Measurements from ENCODE around the gene SLC2A6.

SLC2A6 gene

DNA sequence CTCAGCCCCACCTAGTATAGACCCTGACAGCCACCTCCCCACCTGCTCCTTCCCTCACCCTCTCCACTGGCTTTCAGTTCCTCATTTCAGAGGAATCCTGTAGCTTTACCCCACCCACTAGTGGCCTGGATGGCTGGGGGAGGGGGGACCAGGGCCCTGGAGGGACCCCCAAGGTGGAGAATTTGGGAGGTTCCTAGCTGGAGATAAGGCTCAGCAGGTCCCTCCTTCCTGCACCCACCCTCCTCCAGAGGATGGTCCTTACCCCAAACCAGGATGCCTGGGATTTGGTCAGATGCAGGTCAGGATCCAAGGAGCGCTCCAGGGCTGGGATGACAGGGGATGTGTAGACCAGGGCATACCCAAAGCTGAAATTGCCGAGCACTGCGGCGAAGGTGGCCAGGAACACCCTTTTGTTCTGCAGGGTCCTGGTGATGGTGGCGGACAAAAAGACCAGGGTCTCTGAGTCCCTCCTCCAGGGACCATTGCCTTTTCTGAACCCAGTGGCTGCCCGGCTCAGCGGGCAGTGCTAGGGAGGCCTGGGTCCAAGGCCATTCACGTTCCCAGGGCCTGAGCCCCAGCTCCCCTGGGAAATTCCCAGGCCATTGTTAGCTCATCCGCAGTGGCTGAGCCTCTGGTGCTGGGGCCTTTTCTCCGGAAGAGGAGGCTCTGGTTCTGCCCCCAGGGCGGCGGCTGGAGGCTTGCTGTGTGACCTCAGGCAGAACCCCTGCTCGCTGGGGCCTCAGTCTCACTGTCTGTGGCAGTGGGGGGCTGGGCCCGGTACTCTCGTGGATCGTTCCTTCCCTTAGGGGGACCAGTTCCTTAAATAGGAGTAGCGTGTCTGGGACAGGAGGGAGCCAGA is 678 bp downstream of the SLC2A6 start:
- no peak for DNase-seq (ENCODE audit: low read depth in 3 of 3)

GRCh38 chr9:133477461-133477860 is 1.4 kb downstream of the SLC2A6 start:
- no peak for DNase-seq (ENCODE audit: low read depth in 3 of 3)

- DNase-seq (ENCODE audit: low read depth in 3 of 3): no peak
Measured at GRCh38 chr9:133476941-133477340, 2.0 kb downstream of the SLC2A6 start.

GRCh38 chr9:133476036-133476931 is 2.6 kb downstream of the SLC2A6 start:
- no peak for DNase-seq (ENCODE audit: low read depth in 3 of 3)

DNA sequence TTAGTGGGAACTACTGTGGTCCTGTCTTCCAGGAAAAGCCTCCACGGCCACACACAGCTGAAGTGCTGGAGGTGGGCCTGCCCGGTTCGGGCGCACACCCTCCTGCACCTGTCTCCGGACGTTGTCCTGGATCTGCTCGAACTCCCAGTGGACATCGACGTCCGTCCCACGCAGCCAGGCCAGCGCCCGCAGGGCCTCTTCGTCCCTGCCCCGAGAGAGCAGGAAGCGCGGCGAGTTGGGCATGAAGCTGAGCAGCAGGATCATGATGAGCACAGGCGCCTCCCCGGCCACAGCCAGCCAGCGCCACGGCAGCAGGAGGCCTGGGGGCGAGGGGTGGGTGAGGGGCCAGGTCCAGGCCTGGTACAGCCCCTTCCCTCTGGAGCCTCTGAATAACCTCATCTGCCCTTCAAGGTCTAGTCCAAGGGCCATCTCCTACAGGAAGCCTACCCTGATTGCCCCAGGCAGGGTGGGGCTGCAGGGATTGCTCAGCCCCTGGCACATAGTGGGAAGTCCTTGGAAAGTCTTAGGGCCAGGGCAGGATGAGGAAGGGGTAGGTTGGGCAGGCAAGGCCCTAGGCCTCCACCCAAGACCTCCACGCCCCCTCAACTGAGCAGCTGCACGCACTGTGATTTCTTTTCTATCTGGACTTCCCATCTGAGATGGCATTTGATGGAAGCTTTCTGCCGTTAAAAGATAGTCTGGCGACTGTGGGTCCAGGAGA is 3.4 kb downstream of the SLC2A6 start:
- no peak for DNase-seq (ENCODE audit: low read depth in 3 of 3)

GRCh38 chr9:133474853-133475252 is 4.0 kb downstream of the SLC2A6 start:
- DNase-seq (ENCODE audit: low read depth in 3 of 3): no peak

DNA sequence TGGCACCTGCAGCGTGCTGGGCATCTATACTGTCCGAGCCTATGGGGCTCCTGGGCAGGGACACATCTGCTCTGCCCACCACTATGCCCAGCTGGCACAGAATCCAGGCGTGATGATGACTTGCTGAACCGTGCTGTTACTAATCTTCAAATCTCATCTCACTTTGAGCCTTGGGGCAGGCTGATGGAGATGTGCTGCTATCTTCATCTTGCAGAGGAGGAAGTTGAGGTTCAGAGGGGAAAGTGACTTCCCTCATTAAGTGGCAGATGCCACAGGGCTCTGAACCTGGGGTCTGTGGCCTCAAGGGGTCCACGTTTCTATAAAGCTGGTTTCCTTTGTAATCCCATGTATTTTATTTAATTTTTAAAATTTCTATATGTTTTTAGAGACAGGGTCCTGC is 4.7 kb downstream of the SLC2A6 start:
- DNase-seq (ENCODE audit: low read depth in 3 of 3): no peak

GRCh38 chr9:133473743-133474142 is 5.2 kb downstream of the SLC2A6 start:
- no peak for DNase-seq (ENCODE audit: low read depth in 3 of 3)

GRCh38 chr9:133472753-133473378 is 6.0 kb downstream of the SLC2A6 start:
- no peak for DNase-seq (ENCODE audit: low read depth in 3 of 3)

- DNase-seq (ENCODE audit: low read depth in 3 of 3): no peak
Measured at GRCh38 chr9:133472277-133472645, 6.6 kb downstream of the SLC2A6 start.

DNA sequence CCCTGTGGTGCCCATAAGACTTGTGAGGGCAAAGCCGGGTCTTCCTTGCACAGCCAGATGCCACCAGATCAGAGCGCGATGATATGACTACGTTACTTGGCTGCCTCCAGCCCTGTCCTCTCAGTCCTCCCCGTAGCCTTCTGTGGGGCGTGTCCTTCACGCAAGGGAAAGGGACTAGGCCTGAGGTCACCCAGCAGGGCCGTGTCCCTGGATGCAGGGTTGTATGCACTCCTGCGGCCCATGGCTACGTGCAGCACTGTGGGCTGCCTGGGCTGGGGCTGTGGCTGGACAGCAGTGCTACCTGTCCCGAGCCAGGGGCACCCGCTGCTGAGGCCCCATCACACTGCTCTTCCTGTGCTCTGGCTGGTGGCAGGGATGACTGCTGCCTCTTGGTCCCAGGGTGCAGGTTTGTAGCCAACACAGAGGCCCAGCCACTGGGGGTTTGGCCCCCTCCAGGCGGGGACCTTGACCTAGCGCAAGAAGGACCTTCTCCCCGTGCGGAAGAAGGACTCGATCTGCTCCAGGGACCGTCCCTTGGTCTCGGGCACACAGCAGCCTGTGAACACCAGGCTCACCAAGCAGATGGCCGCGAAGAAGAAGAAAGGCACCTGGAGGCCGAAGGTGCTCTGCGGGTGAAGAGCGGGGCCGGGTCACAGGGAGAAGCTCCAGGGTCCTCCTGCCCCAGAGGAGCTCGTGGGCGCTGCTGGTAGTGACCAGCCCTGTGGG is 7.2 kb downstream of the SLC2A6 start:
- DNase-seq (ENCODE audit: low read depth in 3 of 3): no peak

DNA sequence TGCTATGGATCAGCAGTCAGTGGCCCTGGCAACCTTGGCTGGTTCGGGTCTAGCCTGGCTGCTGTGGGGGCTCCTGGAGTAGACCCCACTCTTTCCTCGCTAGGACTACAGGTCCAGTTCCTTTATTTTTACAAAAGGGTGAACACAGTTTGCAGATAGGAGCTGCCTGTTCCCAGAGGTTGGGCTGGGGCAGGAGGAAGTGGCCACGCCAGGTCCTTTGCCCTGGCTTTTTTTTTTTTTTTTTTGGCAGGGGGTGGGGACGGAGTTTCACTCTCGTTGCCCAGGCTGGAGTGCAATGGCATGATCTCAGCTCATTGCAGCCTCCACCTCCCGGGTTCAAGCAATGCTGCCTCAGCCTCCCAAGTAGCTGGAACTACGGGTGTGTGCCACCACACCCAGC is 7.9 kb downstream of the SLC2A6 start:
- no peak for DNase-seq (ENCODE audit: low read depth in 3 of 3)

GRCh38 chr9:133470427-133470924 is 8.4 kb downstream of the SLC2A6 start:
- no peak for DNase-seq (ENCODE audit: low read depth in 3 of 3)

- DNase-seq (ENCODE audit: low read depth in 3 of 3): no peak
Measured at GRCh38 chr9:133468777-133469421, 10.0 kb downstream of the SLC2A6 start.

DNA sequence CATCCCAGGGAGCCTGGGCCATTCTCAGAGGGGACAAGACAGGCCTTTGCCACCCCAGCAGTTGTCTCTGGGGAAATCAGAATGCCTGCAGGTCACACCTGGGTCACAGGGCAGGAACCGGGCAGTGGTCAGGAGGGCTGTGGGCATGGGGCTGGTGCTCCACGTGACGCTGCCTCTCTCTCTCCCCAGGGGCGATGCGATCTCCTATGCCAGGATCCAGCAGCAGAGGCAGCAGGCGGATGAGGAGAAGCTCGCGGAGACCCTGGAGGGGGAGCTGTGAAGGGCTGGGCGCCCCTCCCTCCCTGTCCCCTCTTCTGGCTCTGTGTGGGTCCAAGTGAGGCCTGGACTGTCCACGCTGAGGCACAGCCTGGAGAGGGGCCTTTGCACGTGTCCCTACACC is 10.5 kb downstream of the SLC2A6 start:
- DNase-seq (ENCODE audit: low read depth in 3 of 3): no peak

GRCh38 chr9:133467101-133467500 is 11.8 kb downstream of the SLC2A6 start:
- no peak for DNase-seq (ENCODE audit: low read depth in 3 of 3)

DNA sequence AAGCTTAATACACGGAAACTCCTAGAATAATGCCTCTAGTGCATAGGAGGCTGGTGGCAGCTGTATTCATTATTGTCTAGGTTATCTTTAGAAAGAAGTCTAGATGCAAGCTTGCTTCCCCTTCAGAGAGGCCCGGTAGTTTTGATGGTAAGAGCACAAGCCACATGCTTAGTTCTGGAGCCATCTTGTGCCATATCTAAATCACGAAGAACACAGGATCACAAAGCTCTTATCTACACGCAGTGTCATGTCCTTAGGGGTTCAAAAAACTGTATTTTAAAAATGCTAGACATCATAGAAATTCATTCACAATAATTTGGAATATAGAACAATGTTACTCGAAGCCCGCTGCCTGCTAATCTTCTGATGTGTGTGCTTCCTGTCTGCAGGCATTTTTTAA is 12.9 kb downstream of the SLC2A6 start:
- DNase-seq (ENCODE audit: low read depth in 3 of 3): no peak

DNA sequence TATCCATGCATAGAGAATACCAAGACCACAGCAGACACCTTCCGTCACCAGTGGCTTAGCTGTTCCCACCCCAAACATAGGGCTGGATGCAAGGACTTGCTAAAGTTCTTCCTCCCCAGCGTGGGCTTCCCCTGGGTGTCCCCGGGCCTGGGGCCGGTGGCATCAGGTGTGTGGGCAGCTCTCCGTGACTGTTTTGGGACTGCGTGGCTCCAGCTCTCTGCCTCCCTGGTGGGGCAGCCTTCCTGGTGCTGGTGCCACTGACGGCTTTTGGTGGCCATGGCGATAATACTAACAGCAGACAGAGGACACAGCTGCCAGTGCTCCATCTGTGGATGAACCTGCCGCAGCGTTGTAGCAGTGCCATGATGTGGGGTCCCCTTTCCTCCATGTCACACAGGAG is 14.3 kb downstream of the SLC2A6 start:
- DNase-seq (ENCODE audit: low read depth in 3 of 3): no peak

GRCh38 chr9:133463864-133464615 is 14.9 kb downstream of the SLC2A6 start:
- no peak for DNase-seq (ENCODE audit: low read depth in 3 of 3)
